ENCODE measurements around the gene NPPB.

GRCh38 chr1:11874624-11875023 is 15.9 kb upstream of the NPPB start:
- TF ChIP-seq CTCF (conservative IDR thresholded peaks at IDR 0.05; ENCODE audit: low read length) = no peak
- no peak for TF ChIP-seq EZH2phosphoT487 (IDR thresholded peaks at IDR 0.05; ENCODE audit: borderline replicate concordance)
